Uterus (tissue), 2 donors: ENCODE results near the gene ABCE1.

ENCODE experiments used
- CTCF ChIP-seq, 4 experiments: fragments of 200-600 bp in 2 of 4; fragments of 450-650 bp in 2 of 4; sonication (generic) in 2 of 4; IDR thresholded peaks; one replicate each; pipeline ENCODE4 v1.5.1; 2016 to 2019; ENCODE audit warnings: antibody characterized with exemption in 4 of 4, mild to moderate bottlenecking in 2 of 4, moderate library complexity in 1 of 4
- POLR2A ChIP-seq, 2 donors: fragments of 450-650 bp; IDR thresholded peaks; one replicate each; pipeline ENCODE4 v1.6.1; 2016; ENCODE audit warnings: antibody characterized with exemption in 2 of 2, mild to moderate bottlenecking in 1 of 2, moderate library complexity in 1 of 2

GRCh38 chr4:145081756-145082155 is 16.4 kb upstream of the ABCE1 start:
- TF ChIP-seq CTCF (IDR thresholded peaks at IDR 0.05) (no peak), POLR2A (IDR thresholded peaks at IDR 0.05) (no peak)
